ENCODE results near the gene RALGPS1.

- TF ChIP-seq, protein P1, sequence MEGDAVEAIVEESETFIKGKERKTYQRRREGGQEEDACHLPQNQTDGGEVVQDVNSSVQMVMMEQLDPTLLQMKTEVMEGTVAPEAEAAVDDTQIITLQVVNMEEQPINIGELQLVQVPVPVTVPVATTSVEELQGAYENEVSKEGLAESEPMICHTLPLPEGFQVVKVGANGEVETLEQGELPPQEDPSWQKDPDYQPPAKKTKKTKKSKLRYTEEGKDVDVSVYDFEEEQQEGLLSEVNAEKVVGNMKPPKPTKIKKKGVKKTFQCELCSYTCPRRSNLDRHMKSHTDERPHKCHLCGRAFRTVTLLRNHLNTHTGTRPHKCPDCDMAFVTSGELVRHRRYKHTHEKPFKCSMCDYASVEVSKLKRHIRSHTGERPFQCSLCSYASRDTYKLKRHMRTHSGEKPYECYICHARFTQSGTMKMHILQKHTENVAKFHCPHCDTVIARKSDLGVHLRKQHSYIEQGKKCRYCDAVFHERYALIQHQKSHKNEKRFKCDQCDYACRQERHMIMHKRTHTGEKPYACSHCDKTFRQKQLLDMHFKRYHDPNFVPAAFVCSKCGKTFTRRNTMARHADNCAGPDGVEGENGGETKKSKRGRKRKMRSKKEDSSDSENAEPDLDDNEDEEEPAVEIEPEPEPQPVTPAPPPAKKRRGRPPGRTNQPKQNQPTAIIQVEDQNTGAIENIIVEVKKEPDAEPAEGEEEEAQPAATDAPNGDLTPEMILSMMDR (conservative IDR thresholded peaks at IDR 0.05): no peak
- TF ChIP-seq ZFX (IDR thresholded peaks at IDR 0.05): no peak
These were observed 20.5 kb upstream of the RALGPS1 start for GRCh38 chr9:126894052-126894603.
